ENCODE data around the gene NRP2.

NRP2 gene

DNA sequence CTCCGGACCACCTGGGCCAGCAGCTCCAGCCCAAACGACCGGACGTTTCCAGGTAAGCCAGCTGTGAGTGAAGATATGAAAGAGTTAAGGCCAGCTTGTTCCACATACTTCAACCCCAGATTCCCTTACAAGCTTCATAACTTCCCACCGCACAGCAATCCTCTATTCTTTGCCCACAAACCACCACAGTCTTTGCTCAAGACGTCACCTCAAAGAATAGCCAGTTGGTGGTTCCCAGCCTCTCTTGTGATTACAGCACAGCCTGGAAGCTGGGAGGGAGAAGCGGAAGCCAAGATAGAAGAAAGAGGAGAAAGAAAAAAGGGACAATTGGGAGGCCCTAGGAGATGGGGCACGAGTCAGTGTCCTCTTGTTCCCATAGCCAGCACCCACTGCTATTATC, 70.6 kb downstream of the NRP2 start:
- DNase-seq (ENCODE audit: low read depth), result no peak

- no peak for DNase-seq (ENCODE audit: low read depth)
Observed at GRCh38 chr2:205754285-205754923, 72.1 kb downstream of the NRP2 start.

DNA sequence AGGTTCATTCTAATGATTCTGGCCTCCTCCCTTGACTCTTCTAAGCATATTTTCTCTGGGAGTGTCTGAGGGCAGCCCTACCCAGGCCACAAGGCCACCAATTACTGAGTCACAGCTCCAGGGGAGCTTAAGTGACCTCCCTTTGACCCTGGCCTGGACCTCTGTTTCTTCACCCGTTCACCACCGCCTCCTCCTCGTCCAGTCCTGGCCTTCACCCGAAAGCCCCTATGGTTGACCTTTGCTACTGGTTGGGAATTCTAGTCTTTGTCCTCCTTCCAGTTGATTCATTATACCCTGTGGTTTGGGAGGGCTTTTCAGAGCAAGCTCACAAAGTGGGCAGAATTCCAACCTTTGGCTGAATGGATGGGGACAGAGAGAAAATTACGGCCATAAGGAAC, 72.6 kb downstream of the NRP2 start:
- DNase-seq (ENCODE audit: low read depth), result no peak

DNA sequence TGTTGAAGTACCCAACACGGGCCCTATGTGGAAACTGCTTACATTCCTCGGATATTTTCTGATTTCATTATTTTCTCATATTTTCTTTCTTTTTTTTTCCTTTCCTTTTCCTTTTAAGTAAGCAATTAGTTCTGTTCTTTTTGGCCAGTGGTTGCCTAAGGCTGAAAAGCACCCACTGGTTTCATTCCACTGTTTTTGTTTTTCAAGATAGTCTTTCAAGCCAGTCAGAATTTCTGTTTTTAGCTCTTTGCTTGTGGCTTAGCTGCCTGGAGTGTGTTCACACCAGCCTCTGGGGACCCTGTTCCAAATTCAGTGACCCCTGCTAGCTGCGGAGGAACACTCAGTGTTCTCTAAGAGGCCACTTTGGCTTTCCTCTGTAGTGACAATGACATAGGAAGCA, 73.6 kb downstream of the NRP2 start:
- DNase-seq (ENCODE audit: low read depth), result no peak

- no peak for DNase-seq (ENCODE audit: low read depth)
Observed at GRCh38 chr2:205757271-205757670, 75.0 kb downstream of the NRP2 start.

DNA sequence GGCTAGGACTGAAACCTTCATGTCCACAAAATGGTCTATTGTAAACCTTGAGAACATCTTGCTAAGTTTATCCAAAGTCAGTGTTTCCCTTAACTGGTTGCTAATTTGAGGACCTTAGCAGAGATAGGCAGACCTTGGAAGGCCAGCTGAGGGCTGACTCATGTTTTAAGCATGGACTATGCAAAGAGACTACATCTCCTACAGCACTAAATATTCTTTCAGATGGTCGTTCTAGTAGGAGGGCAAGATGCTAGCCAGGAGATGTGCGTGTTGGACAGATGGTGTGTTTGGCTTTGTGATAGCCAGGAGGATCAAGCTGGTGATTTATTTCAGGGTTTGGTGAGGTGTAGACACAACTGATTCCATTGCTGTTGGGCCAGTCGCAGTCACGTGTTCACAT, 75.8 kb downstream of the NRP2 start:
- DNase-seq (ENCODE audit: low read depth), result peak; percentile 48

GRCh38 chr2:205758500-205758899, 76.2 kb downstream of the NRP2 start:
- DNase-seq (ENCODE audit: low read depth), result no peak

DNA sequence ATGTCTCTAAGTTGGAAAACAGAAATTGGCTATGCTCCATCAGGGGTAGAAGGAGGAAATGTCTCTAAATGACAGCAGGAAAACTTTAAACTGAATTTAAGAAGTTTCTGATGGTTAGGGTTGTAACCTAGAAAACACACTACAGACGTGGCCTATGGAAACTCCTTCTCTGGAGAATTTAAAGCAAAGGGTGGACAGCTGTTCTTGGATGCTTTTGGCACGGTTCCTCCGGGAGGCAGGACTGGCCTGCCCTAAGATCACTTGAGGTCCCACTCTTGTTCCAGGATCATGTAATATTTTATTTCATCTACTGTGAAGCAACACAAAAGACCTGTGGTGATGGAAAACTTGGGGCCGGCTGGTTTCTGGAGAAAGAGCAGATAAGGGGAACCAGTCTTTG, 77.0 kb downstream of the NRP2 start:
- no peak for DNase-seq (ENCODE audit: low read depth)

DNA sequence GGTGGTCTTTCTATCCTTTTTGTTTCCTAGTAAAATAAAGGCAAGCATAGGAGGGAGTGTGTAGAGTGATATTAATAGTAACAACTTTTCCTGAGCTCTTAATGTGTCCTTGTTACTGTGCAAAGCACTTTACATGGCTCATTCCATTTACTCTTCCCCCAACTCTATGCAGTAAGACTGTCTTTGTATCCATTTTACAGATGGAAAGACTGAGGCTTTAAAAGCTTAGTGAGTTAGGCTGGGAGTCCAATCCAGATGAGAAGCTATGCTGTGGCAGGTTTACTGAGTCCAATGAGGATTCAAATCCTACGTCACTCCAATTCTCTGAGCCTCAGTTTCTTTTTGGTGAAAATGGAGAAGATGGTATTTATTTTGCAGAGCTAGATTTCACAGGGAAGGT, 77.4 kb downstream of the NRP2 start:
- DNase-seq (ENCODE audit: low read depth), result no peak

DNA sequence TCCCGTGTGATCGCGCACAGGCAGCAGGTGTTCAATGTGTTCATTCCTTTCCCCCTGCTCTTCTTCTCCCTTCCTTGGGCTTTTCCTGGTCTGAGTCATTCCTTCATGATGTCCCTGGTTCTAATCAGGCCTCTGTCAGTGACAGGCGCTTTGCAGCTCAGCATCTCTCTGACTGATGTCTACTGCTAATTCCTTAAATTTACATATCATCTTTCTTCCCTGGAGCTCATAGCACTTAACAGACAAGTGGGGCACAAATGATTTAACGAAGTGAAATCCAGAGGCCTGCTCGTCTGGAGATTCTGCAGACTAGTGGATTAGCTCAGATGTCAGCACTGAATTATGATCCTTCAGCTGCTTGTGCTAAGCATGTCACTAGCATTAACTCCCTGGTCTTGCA, 77.9 kb downstream of the NRP2 start:
- DNase-seq (ENCODE audit: low read depth), result no peak

GRCh38 chr2:205761421-205761820, 79.1 kb downstream of the NRP2 start:
- no peak for DNase-seq (ENCODE audit: low read depth)

- DNase-seq (ENCODE audit: low read depth), result no peak
Observed at GRCh38 chr2:205762881-205763280, 80.6 kb downstream of the NRP2 start.

- peak; percentile 81 for DNase-seq (ENCODE audit: low read depth)
Observed at GRCh38 chr2:205763708-205764211, 81.5 kb downstream of the NRP2 start.

- no peak for DNase-seq (ENCODE audit: low read depth)
Observed at GRCh38 chr2:205764270-205764746, 82.0 kb downstream of the NRP2 start.

GRCh38 chr2:205765151-205765550, 82.8 kb downstream of the NRP2 start:
- no peak for DNase-seq (ENCODE audit: low read depth)

DNA sequence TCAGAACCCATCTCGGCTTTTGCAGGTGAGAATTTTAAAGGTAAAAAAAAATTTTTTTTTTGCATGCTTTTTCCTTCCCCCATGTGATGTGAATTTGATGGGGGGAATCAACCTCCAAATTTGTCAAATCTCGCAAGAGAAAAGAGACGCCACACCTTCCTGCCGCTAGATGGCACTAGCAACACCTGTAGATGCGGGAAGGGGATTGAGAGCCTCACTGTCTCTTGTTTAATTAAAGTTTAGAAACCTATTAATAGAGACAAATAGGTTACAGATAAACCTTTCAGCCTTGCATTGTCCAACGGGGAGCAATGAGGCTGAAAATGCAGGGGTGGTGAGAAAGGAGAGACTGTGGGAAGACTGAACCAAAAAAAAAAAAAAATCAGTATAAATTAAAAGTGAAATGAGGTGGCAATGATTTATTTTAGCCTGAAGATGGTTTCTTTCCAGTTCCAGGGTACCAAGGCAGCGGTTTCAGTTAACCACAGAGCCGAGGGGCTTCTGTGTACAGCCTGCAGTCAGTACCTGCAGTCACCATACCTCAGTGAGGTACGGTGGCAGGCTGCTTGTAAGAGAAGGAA, 84.6 kb downstream of the NRP2 start:
- DNase-seq (ENCODE audit: low read depth), result no peak

DNA sequence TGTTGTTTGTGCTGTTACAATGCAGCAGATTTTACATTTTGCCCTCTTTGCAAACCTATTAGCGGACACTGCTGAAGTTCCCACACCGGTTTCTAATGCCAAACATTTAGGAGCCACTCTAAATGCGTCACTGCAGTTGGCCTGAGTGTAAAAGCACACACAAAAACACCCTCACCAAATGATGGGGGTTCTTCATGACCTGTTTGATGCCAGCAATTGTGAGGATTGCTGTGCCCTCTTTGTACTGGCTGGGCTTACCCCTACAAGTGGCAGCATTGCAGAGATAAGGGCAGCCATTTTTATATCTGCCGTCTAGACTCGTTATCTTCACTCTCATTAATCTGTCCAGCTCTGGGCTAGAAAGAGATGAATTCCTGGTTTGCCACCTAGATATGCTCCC, 85.3 kb downstream of the NRP2 start:
- no peak for DNase-seq (ENCODE audit: low read depth)

GRCh38 chr2:205768341-205768740, 86.0 kb downstream of the NRP2 start:
- no peak for DNase-seq (ENCODE audit: low read depth)

- DNase-seq (ENCODE audit: low read depth), result no peak
Observed at GRCh38 chr2:205768815-205769494, 86.7 kb downstream of the NRP2 start.

GRCh38 chr2:205769495-205769850, 87.2 kb downstream of the NRP2 start:
- DNase-seq (ENCODE audit: low read depth), result no peak

DNA sequence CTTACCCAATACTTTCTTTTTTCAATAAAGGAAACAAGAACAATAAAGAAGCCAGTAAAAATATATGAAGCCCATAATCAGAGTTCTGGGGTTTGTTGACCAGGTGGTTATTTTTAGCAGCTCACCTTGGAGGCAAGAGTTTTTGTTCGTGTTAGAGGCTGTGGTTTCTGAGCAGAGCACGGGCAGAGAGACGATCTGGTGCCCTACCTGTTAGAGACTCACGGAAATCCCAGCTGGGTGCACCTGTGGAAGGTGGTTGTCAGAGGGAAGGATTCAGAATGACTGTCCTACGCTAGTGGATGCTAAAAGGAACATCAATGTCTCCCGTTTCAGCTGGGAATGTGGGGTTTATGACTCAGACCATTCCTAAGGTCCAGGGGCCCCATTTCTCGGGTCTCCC, 87.6 kb downstream of the NRP2 start:
- DNase-seq (ENCODE audit: low read depth), result no peak

DNA sequence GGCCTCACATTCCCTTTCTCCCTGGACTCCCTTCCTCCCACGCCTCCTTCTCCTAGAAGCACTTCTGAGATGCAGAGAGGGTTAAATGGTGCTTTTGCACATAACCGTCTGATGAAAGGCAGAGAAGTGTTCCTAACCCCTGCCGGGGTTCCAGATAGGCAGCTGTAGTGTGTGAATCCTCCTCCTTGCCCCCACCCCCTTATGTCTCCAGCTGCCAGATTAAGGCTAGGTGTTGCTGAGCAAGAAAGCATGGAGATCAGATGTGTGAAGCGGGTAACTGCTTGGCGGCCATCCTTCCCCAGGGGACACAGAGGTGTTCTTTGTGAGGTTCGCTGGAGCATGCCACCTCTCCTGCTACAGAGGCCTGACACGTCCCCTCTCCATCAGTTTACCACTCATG, 88.3 kb downstream of the NRP2 start:
- DNase-seq (ENCODE audit: low read depth), result no peak

DNA sequence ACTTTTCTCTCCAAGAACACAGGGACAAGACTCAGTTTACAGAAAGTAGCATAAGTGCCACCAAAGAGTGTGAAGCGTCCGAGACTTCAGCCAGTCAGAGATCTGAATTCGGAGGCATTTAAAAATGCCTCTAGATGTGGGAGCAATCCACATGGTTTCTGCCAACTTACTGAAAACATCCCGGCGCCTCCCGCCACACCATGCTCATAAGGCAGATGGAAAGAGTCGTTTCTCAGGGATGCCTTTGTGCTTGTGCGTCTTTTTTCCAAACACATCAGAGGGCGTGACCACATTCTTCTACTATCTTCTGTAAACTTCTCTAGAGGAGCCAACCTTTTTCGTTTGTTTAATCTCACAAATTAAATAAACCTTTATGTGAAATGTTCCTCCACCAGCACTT, 88.7 kb downstream of the NRP2 start:
- DNase-seq (ENCODE audit: low read depth), result no peak

DNA sequence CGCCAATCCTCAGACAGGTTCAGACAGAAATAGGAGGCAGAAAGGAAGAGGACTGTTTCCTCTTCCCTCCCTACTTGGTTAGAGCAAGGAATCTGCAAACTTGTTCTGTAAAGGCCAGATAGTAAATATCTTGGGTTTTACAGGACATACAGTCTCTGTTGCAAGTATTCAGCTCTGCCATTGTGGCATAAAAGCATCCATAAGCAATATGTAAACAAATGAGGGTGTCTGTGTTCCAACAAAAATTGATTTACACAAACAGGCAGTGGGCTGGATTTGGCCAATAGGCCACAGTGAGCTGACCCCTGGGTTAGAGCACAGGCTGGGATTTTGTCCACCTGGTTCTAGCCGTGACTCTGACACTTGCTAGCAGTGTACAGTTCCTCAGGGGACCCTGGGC, 89.4 kb downstream of the NRP2 start:
- DNase-seq (ENCODE audit: low read depth), result no peak

Measured in GM04504 (cell line).